HepG2 (cell line): ENCODE data around the gene ALK.

Source experiments
- ASH2L ChIP-seq: fragments of 300-600, 200-600 bp; sonication (generic); IDR thresholded peaks from 2 replicates; pipeline ENCODE4 v1.7.0; 2017; ENCODE audit warnings: low read depth, mild to moderate bottlenecking, moderate library complexity, mixed read lengths, low read length; ENCODE audit not compliant: insufficient read length
- BHLHE40 ChIP-seq: IDR thresholded peaks from 2 replicates; pipeline ENCODE4 v1.6.1; 2011; ENCODE audit warnings: low read length, improper control_type of control experiment
- CHCHD3 ChIP-seq: sonication (generic); formaldehyde crosslinking; IDR thresholded peaks from 2 replicates; pipeline ENCODE4 v1.8.0; 2022; ENCODE audit warnings: mild to moderate bottlenecking, missing genetic modification reagents, moderate library complexity
- CTCF ChIP-seq: sonication (generic); formaldehyde crosslinking; IDR thresholded peaks from 2 replicates; pipeline ENCODE4 v1.5.0; 2020; ENCODE audit warnings: mild to moderate bottlenecking, missing genetic modification reagents, moderate library complexity
- GABPA ChIP-seq, 2 experiments: IDR thresholded peaks; 2 replicates each; pipeline ENCODE4 v1.6.1; 2011 to 2016; ENCODE audit warnings: low read depth in 2 of 2, low read length in 1 of 2, missing biosample characterization in 1 of 2, missing genetic modification characterization in 1 of 2
- HMG20A ChIP-seq: IDR thresholded peaks from 2 replicates; pipeline ENCODE4 v1.6.1; 2016; ENCODE audit warnings: borderline replicate concordance
- MXI1 ChIP-seq: IDR thresholded peaks from 3 replicates; pipeline ENCODE4 v1.6.1; 2012; ENCODE audit warnings: low read depth, low read length, inconsistent platforms, borderline replicate concordance
- ONECUT2 ChIP-seq: sonication (generic); formaldehyde crosslinking; IDR thresholded peaks from 2 replicates; pipeline ENCODE4 v1.4.0; 2020; ENCODE audit warnings: missing genetic modification reagents
- PPARG ChIP-seq: conservative IDR thresholded peaks from 2 replicates; pipeline ENCODE4 v1.6.1; 2016; ENCODE audit warnings: missing biosample characterization, missing genetic modification reagents
- SMC3 ChIP-seq: IDR thresholded peaks from 2 replicates; pipeline ENCODE4 v1.6.1; 2011; ENCODE audit warnings: low read length, improper control_type of control experiment
- TAF1 ChIP-seq: sonication (generic); formaldehyde crosslinking; IDR thresholded peaks from 2 replicates; pipeline ENCODE4 v1.4.0; 2020; ENCODE audit warnings: missing genetic modification reagents
- TBL1XR1 ChIP-seq: fragments of 150-350 bp; IDR thresholded peaks from 2 replicates; pipeline ENCODE4 v1.6.1; 2014; ENCODE audit warnings: borderline replicate concordance, low read length; ENCODE audit not compliant: partially characterized antibody
- ZNF484 ChIP-seq: sonication (generic); formaldehyde crosslinking; IDR thresholded peaks from 2 replicates; pipeline ENCODE4 v1.5.1; 2020; ENCODE audit warnings: mild to moderate bottlenecking, low read depth, missing genetic modification reagents, borderline replicate concordance

DNA sequence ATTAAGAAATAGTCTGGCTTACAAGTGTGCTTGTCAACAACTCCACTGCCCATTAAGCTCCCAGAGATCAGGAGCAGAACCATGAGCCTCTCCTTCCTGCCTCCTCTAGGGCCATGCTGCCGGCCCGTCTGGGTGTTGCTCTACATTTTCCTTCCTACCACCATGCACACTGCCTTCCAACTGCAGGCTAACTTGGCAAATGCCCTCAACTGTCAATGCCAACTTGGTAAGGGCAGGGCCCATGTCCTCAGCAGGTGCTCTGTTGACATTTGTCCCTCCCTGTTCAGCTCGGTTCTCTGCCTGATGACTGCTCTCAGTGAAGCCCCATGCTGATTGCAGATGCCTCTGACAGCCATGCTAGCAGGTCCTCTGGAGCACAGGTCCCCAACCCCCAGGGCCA lies 345.2 kb downstream of the ALK start:
- no peak for TF ChIP-seq CHCHD3 (CRISPR knock-in tag)
- TF ChIP-seq CTCF (CRISPR knock-in tag): no peak
- TF ChIP-seq GABPA (IDR thresholded peaks at IDR 0.05; ENCODE audit: low read depth, low read length): no peak
- TF ChIP-seq GABPA (CRISPR knock-in tag; IDR thresholded peaks at IDR 0.05; ENCODE audit: low read depth): no peak
- TF ChIP-seq MXI1: no peak
- TF ChIP-seq SMC3: no peak
- TF ChIP-seq ZNF484 (CRISPR knock-in tag): no peak
- no peak for TF ChIP-seq PPARG (CRISPR knock-in tag)
- no peak for TF ChIP-seq TAF1 (CRISPR knock-in tag)
- TF ChIP-seq BHLHE40: no peak
- no peak for TF ChIP-seq ONECUT2 (CRISPR knock-in tag)
- no peak for TF ChIP-seq HMG20A
- no peak for TF ChIP-seq TBL1XR1
- no peak for TF ChIP-seq ASH2L
